CD4-positive, alpha-beta T cell (primary cell): Measurements from ENCODE around the gene IL13RA2. TPM values are rescaled to one million over a fixed set of nuclear protein-coding genes. Genes with fewer than 3 reads are reported as not detected.

ENCODE experiments used
- ATAC-seq: fragments of 200-7000 bp; cut with Tn5 transposase; one replicate; pipeline ENCODE4 v1.10.0; 2022; ENCODE audit warnings: mild to moderate bottlenecking; ENCODE audit not compliant: poor library complexity
- CTCF ChIA-PET: fragments of 350-600 bp; sonication (Branson Sonifier 250); formaldehyde crosslinking; loops from one replicate; lab custom pipeline; 2021; ENCODE audit warnings: antibody characterized with exemption, inconsistent platforms; lab: Charles Lee
- POLR2A ChIA-PET: fragments of 350-600 bp; sonication (Branson Sonifier 250); formaldehyde crosslinking; loops from one replicate; lab custom pipeline; 2021; ENCODE audit warnings: antibody characterized with exemption, inconsistent platforms; lab: Charles Lee
- DNase-seq, 14 experiments: peaks; one replicate each; pipeline ENCODE4 v3.0.0-alpha.2; 2013 to 2020; ENCODE audit warnings: mixed read lengths in 2 of 14
- H3K27ac ChIP-seq, 2 donors: one replicate each; pipeline versions ENCODE4 v1.5.1 to v1.7.0; 2013; ENCODE audit warnings: low read length in 2 of 2, low read depth in 1 of 2, mild to moderate bottlenecking in 1 of 2
- H3K27me3 ChIP-seq, 2 experiments: 1 replicate in 1 of 2; 2 replicates in 1 of 2; pipeline versions ENCODE4 v1.6.1 to v1.7.0; 2013; ENCODE audit warnings: low read length in 2 of 2, control low read depth in 1 of 2, mild to moderate bottlenecking in 1 of 2, moderate library complexity in 1 of 2; ENCODE audit not compliant: insufficient read depth in 2 of 2, control insufficient read depth in 1 of 2
- H3K36me3 ChIP-seq: one replicate; pipeline ENCODE4 v1.6.1; 2013; ENCODE audit warnings: low read length, control low read depth; ENCODE audit not compliant: insufficient read depth
- H3K4me1 ChIP-seq: one replicate; pipeline ENCODE4 v1.6.1; 2013; ENCODE audit warnings: low read length, control low read depth; ENCODE audit not compliant: insufficient read depth
- H3K4me3 ChIP-seq: one replicate; pipeline ENCODE4 v1.5.1; 2013; ENCODE audit warnings: mild to moderate bottlenecking, low read length, moderate library complexity
- H3K9me3 ChIP-seq, 2 experiments: 1 replicate in 1 of 2; 2 replicates in 1 of 2; pipeline versions ENCODE4 v1.6.1 to v1.7.0; 2013; ENCODE audit warnings: low read length in 2 of 2, mild to moderate bottlenecking in 2 of 2, control low read depth in 1 of 2, moderate library complexity in 1 of 2; ENCODE audit not compliant: control insufficient read depth in 1 of 2, insufficient read depth in 1 of 2
- H3K27ac Mint-ChIP-seq: one replicate; pipeline ENCODE4 v1.8.0; 2020; ENCODE audit warnings: mixed read lengths
- H3K27me3 Mint-ChIP-seq: one replicate; pipeline ENCODE4 v1.8.0; 2021; ENCODE audit warnings: mixed read lengths
- H3K36me3 Mint-ChIP-seq: one replicate; pipeline ENCODE4 v1.8.0; 2021; ENCODE audit warnings: low read depth, mixed read lengths
- H3K4me1 Mint-ChIP-seq: one replicate; pipeline ENCODE4 v1.8.0; 2021; ENCODE audit warnings: low read depth, mixed read lengths
- H3K4me3 Mint-ChIP-seq: one replicate; pipeline ENCODE4 v1.8.0; 2020; ENCODE audit warnings: mild to moderate bottlenecking, mixed read lengths
- H3K9me3 Mint-ChIP-seq: one replicate; pipeline ENCODE4 v1.8.0; 2020; ENCODE audit warnings: mixed read lengths
- CTCF ChIP-seq: fragments of 200-600 bp; IDR thresholded peaks from one replicate; pipeline ENCODE4 v1.8.0; 2022; ENCODE audit warnings: antibody characterized with exemption, mild to moderate bottlenecking
- intact Hi-C, 2 experiments: fragments of 100-400 bp; cut with DNase I in 1 of 2; cut with micrococcal nuclease in 1 of 2; formaldehyde crosslinking; loops; one replicate each; pipeline versions ENCODE4 v1.15.1 to v1.9.0; 2023 to 2025; cut with DNase I, micrococcal nuclease
- polyA plus RNA-seq, 2 donors: library from polyadenylated mRNA; unstranded; fragments of 120-200 nt; gene quantifications; one replicate each; pipeline ENCODE4 v1.2.1, GENCODE V29; 2013
- total RNA-seq, 174 experiments: library from RNA in 2 of 174; stranded (reverse) in 2 of 174; gene quantifications; one replicate each; pipeline ENCODE4 v1.2.3 and lab custom pipeline; 2021 to 2026

IL13RA2 gene
- total RNA-seq = not detected
- polyA plus RNA-seq (2013, experiment 1 of 2) = not detected
- not detected for polyA plus RNA-seq (2013, experiment 2 of 2)
- total RNA-seq (lab: John Stamatoyannopoulos, UW) = 0 to 0.11 (median 0) reads per million in 172 experiments

GRCh38 chrX:115017455-115017854 lies at the start of gene IL13RA2:
TSS of gene IL13RA2 (minus strand) at chrX:115017616. CDS start at chrX:115017269, 347 bp downstream.
- no peaks in the 10 kb centered on the region for H3K36me3 ChIP-seq
- no peak within 1 kb of the TSS for H3K4me3 Mint-ChIP-seq
- no peak for TF ChIP-seq CTCF

GRCh38 chrX:115065304-115065703 lies 47.9 kb upstream of the IL13RA2 start:
- POLR2A ChIA-PET = no interaction called here
- H3K27me3 Mint-ChIP-seq = no peaks in the 10 kb centered on the region
- no peak overlapping the region for H3K27ac Mint-ChIP-seq
- H3K27ac ChIP-seq = no peak overlapping the region
- no peak for TF ChIP-seq CTCF
- ATAC-seq (no peak), DNase-seq (no peak)
- no peaks in the 10 kb centered on the region for H3K36me3 ChIP-seq
- H3K4me1 Mint-ChIP-seq = no peaks in the 10 kb centered on the region
- H3K4me1 ChIP-seq = no peaks in the 10 kb centered on the region
- H3K4me3 ChIP-seq = no peak overlapping the region
- no peaks in the 10 kb centered on the region for H3K27me3 ChIP-seq
- intact Hi-C loops = no loop called here
- peaks cover 2% of the 10 kb centered on the region for H3K9me3 Mint-ChIP-seq
- H3K36me3 Mint-ChIP-seq = no peaks in the 10 kb centered on the region
- no peak overlapping the region for H3K4me3 Mint-ChIP-seq
- CTCF ChIA-PET = no interaction called here
- peaks cover 0 to 8% of the 10 kb centered on the region in 2 experiments for H3K9me3 ChIP-seq

More at GRCh38 chrX:115017455-115017854, at the start of gene IL13RA2:
- no peak within 1 kb of the TSS for H3K27ac ChIP-seq
- intact Hi-C loops = no loop called here
- H3K9me3 ChIP-seq = no peaks in the 10 kb centered on the region
- Mint-ChIP-seq H3K36me3 (no peaks in the 10 kb centered on the region), H3K9me3 (no peaks in the 10 kb centered on the region), H3K27me3 (no peaks in the 10 kb centered on the region), H3K27ac (no peak within 1 kb of the TSS), H3K4me1 (no peaks in the 10 kb centered on the region)
- H3K4me3 ChIP-seq = no peak within 1 kb of the TSS
- ChIA-PET POLR2A (no interaction called here), CTCF (no interaction called here)
- no peaks in the 10 kb centered on the region for H3K4me1 ChIP-seq
- DNase-seq = no peak
- no peak for ATAC-seq
- no peaks in the 10 kb centered on the region for H3K27me3 ChIP-seq

- Histone ChIP-seq H3K36me3 (no peaks in the 10 kb centered on the region), H3K27ac (no peak overlapping the region), H3K4me3 (no peak overlapping the region), H3K27me3 (no peaks in the 10 kb centered on the region), H3K9me3 (no peaks in the 10 kb centered on the region), H3K4me1 (no peaks in the 10 kb centered on the region)
- DNase-seq (no peak), ATAC-seq (no peak)
- Mint-ChIP-seq H3K4me3 (no peak overlapping the region), H3K9me3 (peaks cover 9% of the 10 kb centered on the region), H3K27me3 (no peaks in the 10 kb centered on the region), H3K36me3 (no peaks in the 10 kb centered on the region), H3K4me1 (no peaks in the 10 kb centered on the region), H3K27ac (no peak overlapping the region)
- intact Hi-C loops = no loop called here
- CTCF ChIA-PET = no interaction called here
- POLR2A ChIA-PET = no interaction called here
- TF ChIP-seq CTCF = no peak
Measured at GRCh38 chrX:115060013-115060412, 42.6 kb upstream of the IL13RA2 start.
